Right lobe of liver (tissue), 4 donors: ENCODE data around the gene BUB1B.

Experiments used
- CTCF ChIP-seq, 4 donors: fragments of 200-600 bp in 3 of 4; fragments of 450-650 bp in 1 of 4; IDR thresholded peaks; one replicate each; pipeline versions ENCODE4 v1.5.1 to v1.8.0; 2016 to 2022; ENCODE audit warnings: antibody characterized with exemption in 4 of 4, mild to moderate bottlenecking in 2 of 4
- POLR2A ChIP-seq: fragments of 450-650 bp; IDR thresholded peaks from one replicate; pipeline ENCODE4 v1.6.1; 2017; ENCODE audit warnings: antibody characterized with exemption, mild to moderate bottlenecking
- donor health status: DM: no; HTN: no; CAD: no.
- donor health status: DM: no; HTN: no; CAD: no.
- donor health status: DM: no; HTN: yes; CAD: no.

GRCh38 chr15:40239693-40240618 is 79.1 kb downstream of the BUB1B start:
- TF ChIP-seq CTCF (IDR thresholded peaks at IDR 0.05), result no peak
- no peak for TF ChIP-seq POLR2A
